ENCODE results near the gene FAM20C. TPM values are rescaled to one million over a fixed set of nuclear protein-coding genes. Genes with fewer than 3 reads are reported as not detected.

The FAM20C gene
- total and polyA plus RNA-seq, 2 of the 8 experiments (the other 6 are each of a cell fraction or from before 2014, with no cell fraction given): 9.5 to 34.8 TPM

GRCh38 chr7:300048-300447 is 107.7 kb downstream of the FAM20C start:
- FAIRE-seq (no peak), DNase-seq (ENCODE audit: low read depth in 1 of 2, low spot score in 2 of 2) (no peak)
- Histone ChIP-seq H3K27me3 (replicated peaks in 1 of 4; ENCODE audit: control insufficient read depth in 3 of 4, extremely low read depth in 1 of 4, insufficient read depth in 3 of 4, low read length in 3 of 4) (no peaks in the 10 kb centered on the region), H4K8ac (ENCODE audit: extremely low read depth, insufficient read depth, low read length) (no peak overlapping the region), H2BK120ac (replicated peaks; ENCODE audit: low read depth, low read length) (no peak overlapping the region), H3K36me3 (ENCODE audit: control insufficient read depth in 2 of 4, insufficient read depth in 4 of 4, low read length in 3 of 4) (no peaks in the 10 kb centered on the region; a peak in 1 of 8 replicates), H3K27ac (ENCODE audit: low read depth, low read length) (no peak overlapping the region), H3K4ac (replicated peaks; ENCODE audit: insufficient read length, low read depth, low read length) (no peak overlapping the region), H3K79me2 (ENCODE audit: control insufficient read depth in 1 of 2, insufficient read depth in 2 of 2, low read length in 2 of 2) (no peaks in the 10 kb centered on the region), H3K4me2 (ENCODE audit: insufficient read depth in 1 of 2, low read depth in 2 of 2, low read length in 2 of 2) (no peak overlapping the region), H3K23me2 (ENCODE audit: low read depth, low read length) (peaks cover 3% of the 10 kb centered on the region; the same call in 1 of the 2 replicates), H3K14ac (ENCODE audit: insufficient read length) (no peak overlapping the region), H3K4me3 (ENCODE audit: extremely low read depth in 1 of 4, insufficient read depth in 2 of 4, low read depth in 3 of 4, low read length in 4 of 4) (no peak overlapping the region), H3K9ac (replicated peaks in 1 of 4; ENCODE audit: extremely low read depth in 1 of 4, low read depth in 3 of 4, low read length in 3 of 4) (no peak overlapping the region), H3K79me1 (ENCODE audit: low read depth, low read length) (no peaks in the 10 kb centered on the region), H3K18ac (ENCODE audit: extremely low read depth, low read length) (no peak overlapping the region), H2AFZ (ENCODE audit: low read length) (no peak overlapping the region), H4K5ac (ENCODE audit: insufficient read length, low read depth, low read length) (no peak overlapping the region), H2BK15ac (ENCODE audit: low read length) (no peak overlapping the region), H3K23ac (ENCODE audit: insufficient read length) (no peak overlapping the region), H2BK5ac (ENCODE audit: low read depth, low read length) (no peak overlapping the region), H3K9me3 (ENCODE audit: insufficient read depth in 2 of 2, low read depth in 1 of 2, low read length in 1 of 2) (peaks cover 4 to 9% of the 10 kb centered on the region in 2 experiments; a peak in 2 of 4 replicates), H2BK20ac (ENCODE audit: low read length) (no peak overlapping the region), H2AK5ac (ENCODE audit: low read depth, low read length) (no peak overlapping the region), H3K4me1 (replicated peaks in 1 of 4; ENCODE audit: control insufficient read depth in 3 of 4, insufficient read depth in 4 of 4, low read length in 3 of 4) (no peaks in the 10 kb centered on the region; a peak in 1 of 7 replicates), H4K91ac (replicated peaks; ENCODE audit: insufficient read length, low read length) (no peak overlapping the region), H4K20me1 (replicated peaks in 1 of 2; ENCODE audit: control insufficient read depth in 1 of 2, insufficient read depth in 2 of 2, low read length in 2 of 2) (peaks cover 0 to 6% of the 10 kb centered on the region in 2 experiments), H2BK12ac (ENCODE audit: low read depth, low read length) (no peak overlapping the region), H3K56ac (replicated peaks; ENCODE audit: insufficient read length, low read depth, low read length) (no peak overlapping the region)
- ChIA-PET CTCF (ENCODE audit: partially characterized antibody) (no interaction called here), POLR2A (ENCODE audit: partially characterized antibody) (no interaction called here)
- TF ChIP-seq RXRA (IDR thresholded peaks at IDR 0.05; ENCODE audit: insufficient read depth, low read depth, low read length) (no peak), CBX5 (IDR thresholded peaks at IDR 0.05; ENCODE audit: low read depth, low read length) (no peak), MAX (IDR thresholded peaks at IDR 0.05) (no peak), JUN (IDR thresholded peaks at IDR 0.05; ENCODE audit: low read depth, low read length) (no peak), CBX8 (IDR thresholded peaks at IDR 0.05; ENCODE audit: borderline replicate concordance, low read depth, low read length) (no peak)
- WGBS, 2 experiments (ENCODE audit: extremely low coverage in 1 of 2, insufficient coverage in 1 of 2, insufficient read length in 1 of 2, insufficient replicate concordance in 2 of 2, low coverage in 1 of 2, low lambda C conversion rate in 2 of 2, missing lambda C conversion rate in 1 of 2): 86% methylated on average over 9 of the region's 10 CpGs; no CpG with 5 or more reads in 1 of the 2 experiments
